ENCODE data around the gene PMEPA1. TPM values are rescaled to one million over a fixed set of nuclear protein-coding genes. Genes with fewer than 3 reads are reported as not detected.

The PMEPA1 gene
- total RNA-seq, 1 donor from 2014 or later, result 0.40 TPM

DNA sequence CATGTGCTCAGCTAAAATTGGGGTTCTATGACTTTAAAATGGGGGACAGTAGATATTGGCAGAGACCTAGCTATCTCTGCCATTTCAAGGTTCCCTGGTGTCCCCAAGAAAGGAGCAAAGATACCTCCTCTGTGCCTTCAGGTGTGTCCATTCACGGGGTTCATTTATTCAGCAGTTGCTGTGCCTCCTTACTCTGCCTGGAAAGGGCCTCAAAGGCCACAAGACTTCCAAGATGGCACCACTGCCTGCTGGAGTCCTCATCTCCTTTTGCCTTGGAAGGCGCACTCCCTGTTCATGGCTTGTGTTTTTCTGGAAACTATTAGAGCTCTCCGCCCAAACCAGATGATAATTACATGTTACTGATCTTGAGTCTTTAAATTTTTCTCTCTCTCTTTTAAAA, 85.7 kb downstream of the PMEPA1 start:
- no peak for DNase-seq (ENCODE audit: low read depth in 2 of 2)

GRCh38 chr20:57622579-57623381, 87.0 kb downstream of the PMEPA1 start:
- peak; percentile 51 for DNase-seq (ENCODE audit: low read depth in 2 of 2)

DNA sequence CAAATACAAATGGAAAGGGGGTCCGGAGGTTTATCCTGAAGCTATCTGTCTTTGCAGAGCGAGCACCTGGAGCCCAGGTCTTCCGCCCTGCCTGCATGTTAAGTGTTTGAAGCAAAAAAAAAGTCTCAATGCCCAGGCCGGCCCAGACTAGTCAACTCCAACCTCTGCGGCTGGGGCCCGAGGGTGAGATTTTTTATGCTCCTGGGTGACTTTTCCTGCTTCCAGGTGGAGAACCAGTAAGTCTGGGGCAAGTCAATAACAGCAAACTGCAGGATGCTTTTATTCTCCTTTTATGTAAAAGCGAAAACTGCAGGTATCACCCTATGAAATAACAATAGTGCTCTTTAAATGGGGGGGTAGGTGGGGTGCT, 87.6 kb downstream of the PMEPA1 start:
- no peak for DNase-seq (ENCODE audit: low read depth in 2 of 2)

DNA sequence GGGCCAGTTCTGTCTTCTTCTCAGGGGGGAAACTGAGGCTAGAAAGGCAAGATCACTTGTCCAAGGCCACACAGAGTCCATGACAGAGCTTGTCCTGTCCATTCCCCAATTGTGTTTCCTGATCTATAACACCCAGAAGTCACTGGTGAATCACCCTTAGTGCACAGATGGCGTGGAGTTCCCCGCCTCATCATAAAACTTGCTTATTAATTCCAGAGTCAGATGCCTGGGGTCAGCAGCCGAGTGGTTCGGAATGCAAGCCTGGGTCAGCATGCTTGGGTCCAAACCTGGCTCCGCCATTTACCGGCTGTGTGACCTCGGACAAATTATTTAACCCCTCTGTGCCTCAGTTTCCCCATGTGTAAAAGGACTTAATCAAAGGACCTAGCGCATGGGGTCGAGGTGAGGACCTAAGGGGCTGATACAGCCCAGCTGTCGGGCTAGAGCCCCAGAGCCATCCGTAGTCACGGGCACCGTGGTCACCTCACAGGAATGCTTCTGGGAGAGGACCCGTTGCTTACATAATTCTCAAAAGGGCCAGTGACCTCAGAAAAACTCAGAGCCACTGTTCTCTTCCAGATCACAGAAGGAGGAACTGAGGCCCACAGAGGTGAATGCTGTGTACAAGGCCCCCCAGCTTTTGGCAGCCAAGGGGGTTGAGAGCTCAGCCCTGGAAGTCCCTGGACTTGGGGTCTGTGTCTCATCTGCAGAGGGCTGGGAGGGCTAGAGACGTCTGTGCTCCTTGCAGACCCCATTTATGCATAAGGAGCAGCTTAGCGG, 88.2 kb downstream of the PMEPA1 start:
- no peak for DNase-seq (ENCODE audit: low read depth in 2 of 2)

- no peak for DNase-seq (ENCODE audit: low read depth in 2 of 2)
Measured at GRCh38 chr20:57620999-57621398, 88.8 kb downstream of the PMEPA1 start.

DNA sequence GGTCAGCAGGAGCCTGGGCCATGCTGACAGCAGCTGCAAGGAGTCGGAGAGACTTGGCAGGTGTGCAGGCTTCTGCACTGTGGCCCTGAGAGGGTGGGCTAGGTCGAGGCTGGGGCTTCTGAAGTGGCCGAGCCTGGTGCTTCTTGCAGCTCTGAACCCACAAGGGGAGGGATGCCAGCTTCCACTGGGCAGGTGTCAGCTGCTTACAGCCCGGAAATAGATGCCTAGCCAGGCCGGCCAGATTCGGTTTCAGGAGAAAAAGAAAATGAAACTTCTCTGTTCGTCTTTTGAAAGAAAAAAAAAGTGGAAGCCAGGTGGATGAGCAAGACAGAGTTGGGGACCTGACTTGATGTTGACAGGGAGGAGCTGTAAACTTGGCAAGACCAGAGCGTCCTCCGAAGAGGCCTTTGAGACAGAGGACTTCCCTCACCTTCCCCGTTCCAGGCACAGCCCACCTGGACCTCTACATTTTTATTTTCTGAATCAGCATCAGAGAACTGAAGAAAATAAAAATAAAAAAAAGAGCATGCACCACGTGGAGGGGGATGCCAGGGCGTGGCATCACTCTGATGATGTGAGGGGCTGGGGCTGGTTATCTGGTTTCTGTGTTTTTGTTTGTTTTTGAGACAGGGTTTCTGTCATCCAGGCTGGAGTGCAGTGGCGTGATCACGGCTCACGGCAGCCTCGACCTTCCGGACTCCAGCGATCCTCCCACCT, 89.4 kb downstream of the PMEPA1 start, which contains the start of gene ZBP1:
ZBP1 (minus strand) TSS at position 153 of the 717 bp plus-strand sequence; CDS start at position 22, 131 bp downstream.
- DNase-seq (ENCODE audit: low read depth in 2 of 2), result no peak

GRCh38 chr20:57619051-57619831, 90.6 kb downstream of the PMEPA1 start:
- DNase-seq (ENCODE audit: low read depth in 2 of 2), result no peak

- no peak for DNase-seq (ENCODE audit: low read depth in 2 of 2)
Measured at GRCh38 chr20:57618764-57619050, 91.1 kb downstream of the PMEPA1 start.

- peak in 1 of 2 donors; percentile 18 for DNase-seq (ENCODE audit: low read depth in 2 of 2)
Measured at GRCh38 chr20:57618091-57618763, 91.6 kb downstream of the PMEPA1 start.

GRCh38 chr20:57617079-57617795, 92.6 kb downstream of the PMEPA1 start:
- no peak for DNase-seq (ENCODE audit: low read depth in 2 of 2)

DNA sequence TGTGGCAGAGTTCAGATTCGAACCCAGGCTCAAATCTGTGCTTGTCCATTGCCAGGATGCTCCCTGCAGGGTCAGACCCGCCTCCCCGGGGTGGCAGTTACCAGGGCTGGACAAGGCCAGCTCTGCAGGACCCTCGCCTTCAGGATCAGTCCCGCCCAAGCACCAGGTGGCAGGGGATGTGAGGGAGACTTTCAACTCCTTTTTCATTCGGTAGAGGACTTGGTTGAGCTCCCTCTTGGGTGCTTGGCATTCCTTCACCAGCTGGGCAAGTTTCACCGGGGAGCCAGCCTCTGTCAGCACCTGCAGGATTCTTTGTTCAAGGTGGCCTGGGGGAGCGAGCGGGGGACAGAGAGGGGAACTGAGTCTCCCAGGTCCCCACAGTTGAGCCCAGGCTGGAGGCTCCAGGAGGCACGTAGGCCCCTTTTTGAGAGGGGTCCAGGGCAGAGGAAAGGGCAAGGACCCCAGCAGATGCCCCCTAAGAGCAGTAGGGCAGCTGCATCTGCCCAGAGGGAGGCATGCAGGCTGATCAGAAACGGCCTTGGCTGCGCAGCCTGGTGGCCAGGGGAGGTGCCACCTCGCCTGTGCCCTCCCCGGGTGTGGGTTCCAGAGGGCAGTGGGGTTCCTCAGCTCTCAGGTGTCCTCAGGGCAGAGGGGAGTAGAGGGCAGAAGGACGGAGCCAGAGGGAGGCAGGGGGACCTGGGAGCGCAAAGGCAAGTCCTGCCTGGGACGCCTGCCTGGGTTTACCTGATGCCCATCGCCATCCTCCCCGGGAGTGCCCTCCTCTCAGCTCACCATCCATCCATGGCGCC, 93.5 kb downstream of the PMEPA1 start:
- DNase-seq (ENCODE audit: low read depth in 2 of 2), result no peak

GRCh38 chr20:57615445-57615811, 94.4 kb downstream of the PMEPA1 start:
- DNase-seq (ENCODE audit: low read depth in 2 of 2), result no peak

DNA sequence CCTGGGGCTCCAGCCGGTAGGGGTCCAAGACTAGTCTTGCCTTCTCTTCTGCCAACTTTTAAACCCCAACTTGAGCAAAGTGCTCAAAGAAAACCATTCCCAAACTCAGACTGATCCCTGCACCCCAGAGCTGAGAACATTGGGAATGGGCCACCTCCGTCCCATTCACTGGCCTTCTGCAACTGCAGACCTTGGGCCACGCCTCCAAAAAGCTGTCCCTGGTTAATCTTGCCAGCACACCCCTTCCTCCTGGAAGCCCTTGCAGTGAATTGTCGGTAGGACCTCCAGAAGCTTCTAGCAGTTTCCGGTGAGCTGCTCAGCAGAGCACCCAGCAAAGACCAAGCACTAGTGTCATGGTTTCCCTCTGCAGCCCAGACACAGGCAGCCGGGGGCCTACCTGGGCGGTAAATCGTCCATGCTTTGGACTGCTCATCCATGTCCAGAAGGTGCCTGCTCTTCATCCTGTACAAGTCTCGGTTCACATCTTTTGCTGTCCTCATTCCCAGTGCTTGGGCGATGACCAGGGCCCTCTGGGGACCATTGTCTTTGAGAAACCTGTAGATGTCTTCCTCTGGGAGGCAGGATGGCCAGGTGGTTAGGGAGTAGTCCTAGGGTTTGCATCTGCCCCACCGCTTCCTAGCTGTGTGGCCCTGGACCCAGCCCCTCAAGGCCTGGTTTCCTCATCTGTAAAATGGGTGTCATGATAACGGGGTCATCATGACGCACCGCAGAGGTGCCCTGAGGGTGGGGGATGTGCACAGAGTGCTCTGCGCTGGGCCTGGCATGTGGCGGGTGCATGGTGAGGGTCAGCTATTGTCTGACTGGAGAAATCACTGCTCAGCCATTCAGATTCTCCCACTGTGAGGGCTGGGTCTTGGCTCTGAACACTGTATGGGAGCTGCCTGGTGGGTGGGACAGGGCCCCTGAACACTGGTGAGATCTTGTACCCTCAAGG, 95.0 kb downstream of the PMEPA1 start:
- no peak for DNase-seq (ENCODE audit: low read depth in 2 of 2)

DNA sequence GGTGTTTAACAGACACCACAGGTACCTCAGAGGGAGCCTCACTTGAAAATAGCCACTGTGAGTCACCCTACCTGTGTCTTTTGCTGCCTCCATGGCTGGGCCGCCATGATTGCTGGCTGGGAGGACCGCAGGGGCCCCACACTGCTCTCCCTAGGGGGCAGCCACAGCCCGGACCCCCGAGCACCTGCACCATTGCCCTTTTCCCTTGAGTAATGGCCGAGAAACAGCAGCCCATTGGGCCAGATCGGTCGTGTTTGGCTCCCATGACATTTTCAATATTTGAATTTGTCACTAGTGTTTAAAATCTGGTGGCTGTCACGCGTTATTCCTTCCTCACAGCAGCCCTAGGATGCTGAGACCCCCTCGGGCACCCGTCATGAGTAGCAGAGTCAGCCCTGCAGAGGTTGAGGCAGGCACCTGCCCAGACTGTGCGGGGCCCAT, 96.3 kb downstream of the PMEPA1 start:
- no peak for DNase-seq (ENCODE audit: low read depth in 2 of 2)

- DNase-seq (ENCODE audit: low read depth in 2 of 2), result no peak
Measured at GRCh38 chr20:57612916-57613315, 96.9 kb downstream of the PMEPA1 start.

DNA sequence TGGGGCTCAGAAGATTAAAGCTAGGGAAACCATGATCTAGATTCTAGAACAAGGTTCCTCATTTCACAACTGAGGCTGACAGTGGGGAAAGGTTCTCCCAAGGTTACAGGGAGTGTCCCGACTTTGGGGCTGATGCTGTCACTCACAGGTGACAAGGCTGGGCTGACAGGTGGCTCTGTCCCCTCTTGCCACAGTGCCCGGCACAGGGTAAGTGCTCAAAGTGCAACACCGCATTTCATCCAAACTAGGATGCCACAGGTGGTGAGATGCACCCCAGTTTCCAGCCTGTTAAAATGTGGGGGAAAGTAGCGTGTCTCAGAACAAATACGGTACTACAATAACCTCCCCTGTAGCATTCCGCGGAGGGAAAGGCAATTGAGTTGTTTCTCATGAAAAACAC, 97.4 kb downstream of the PMEPA1 start:
- no peak for DNase-seq (ENCODE audit: low read depth in 2 of 2)

- no peak for DNase-seq (ENCODE audit: low read depth in 2 of 2)
Measured at GRCh38 chr20:57611586-57612311, 98.1 kb downstream of the PMEPA1 start.
